ENCODE measurements around the gene ZNF860. TPM values are rescaled to one million over a fixed set of nuclear protein-coding genes. Genes with fewer than 3 reads are reported as not detected.
"Not testable (repeated sequence)": the region's sequence is repeated elsewhere in the genome, so short reads cannot be mapped to it uniquely, and the experiment has no call there.

The ZNF860 gene
- polyA plus RNA-seq, 4 donors: 0.27 to 0.62 (median 0.31) TPM; not detected in 1

DNA sequence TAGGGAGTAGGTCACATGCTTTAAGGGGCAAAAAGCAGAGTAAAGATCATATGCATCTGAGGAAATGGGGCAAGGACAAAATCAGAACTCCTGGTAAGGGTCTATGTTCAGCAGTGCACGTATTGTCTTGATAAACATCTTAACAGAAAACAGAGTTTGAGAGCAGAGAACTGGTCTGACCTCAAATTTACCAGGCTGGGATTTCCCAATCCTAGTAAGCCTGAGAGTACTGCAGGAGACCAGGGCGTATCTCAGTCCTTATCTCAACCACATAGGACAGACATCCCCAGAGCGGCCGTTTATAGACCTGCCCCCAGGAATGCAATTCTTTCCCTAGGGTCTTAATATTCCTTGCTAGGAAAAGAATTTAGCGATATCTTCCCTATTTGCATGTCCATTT lies 13.5 kb downstream of the ZNF860 start:
- H3K4me3 ChIP-seq (ENCODE audit: low read depth in 1 of 3, low read length in 3 of 3); H3K27me3 ChIP-seq (ENCODE audit: control insufficient read depth in 3 of 3, insufficient read depth in 3 of 3, low read length in 3 of 3); H3K9me3 ChIP-seq (ENCODE audit: control insufficient read depth in 2 of 2, insufficient read depth in 1 of 2, low read depth in 1 of 2, low read length in 1 of 2); H3K27ac ChIP-seq (ENCODE audit: low read depth in 1 of 3, low read length in 2 of 3); H3K4me1 ChIP-seq (ENCODE audit: control insufficient read depth in 3 of 3, insufficient read depth in 2 of 3, low read depth in 1 of 3, low read length in 2 of 3); FAIRE-seq; H3K36me3 ChIP-seq (ENCODE audit: control insufficient read depth in 3 of 3, insufficient read depth in 2 of 3, low read depth in 1 of 3, low read length in 3 of 3); DNase-seq: not testable (repeated sequence)
- 81 to 82% (median 82%) methylated on average over 5 of the region's 5 CpGs for WGBS, 3 donors

DNA sequence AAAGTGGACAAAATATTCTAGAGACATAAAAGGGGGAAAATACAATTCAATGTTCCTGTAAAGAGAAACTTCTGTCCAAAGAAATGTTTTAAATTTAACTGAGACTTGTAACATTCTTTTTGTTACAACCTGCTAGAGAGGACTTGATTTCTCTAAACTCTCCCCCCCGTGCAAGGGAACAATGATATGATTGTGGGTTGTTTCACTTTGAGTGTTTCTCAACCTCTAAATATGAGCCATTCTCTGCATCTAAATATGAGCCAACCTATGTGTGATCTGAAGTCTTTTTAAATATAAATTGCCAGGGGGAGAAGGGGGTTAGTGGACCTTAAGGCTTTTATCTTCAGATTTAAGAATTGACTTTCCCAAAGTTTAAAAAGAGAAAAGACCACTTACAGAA lies 14.6 kb downstream of the ZNF860 start:
- no peak for DNase-seq
- Histone ChIP-seq H3K27ac (ENCODE audit: low read depth in 1 of 3, low read length in 2 of 3) (no peak overlapping the region), H3K36me3 (ENCODE audit: control insufficient read depth in 3 of 3, insufficient read depth in 2 of 3, low read depth in 1 of 3, low read length in 3 of 3) (no peaks in the 10 kb centered on the region), H3K4me1 (ENCODE audit: control insufficient read depth in 3 of 3, insufficient read depth in 2 of 3, low read depth in 1 of 3, low read length in 2 of 3) (no peaks in the 10 kb centered on the region), H3K9me3 (ENCODE audit: control insufficient read depth in 2 of 2, insufficient read depth in 1 of 2, low read depth in 1 of 2, low read length in 1 of 2) (peaks cover 0 to 2% of the 10 kb centered on the region in 2 donors), H3K4me3 (ENCODE audit: low read depth in 1 of 3, low read length in 3 of 3) (no peak overlapping the region), H3K27me3 (ENCODE audit: control insufficient read depth in 3 of 3, insufficient read depth in 3 of 3, low read length in 3 of 3) (no peaks in the 10 kb centered on the region)
- FAIRE-seq: no peak
- 67 to 78% (median 69%) methylated on average over 1 of the region's 1 CpG for WGBS, 3 donors

DNA sequence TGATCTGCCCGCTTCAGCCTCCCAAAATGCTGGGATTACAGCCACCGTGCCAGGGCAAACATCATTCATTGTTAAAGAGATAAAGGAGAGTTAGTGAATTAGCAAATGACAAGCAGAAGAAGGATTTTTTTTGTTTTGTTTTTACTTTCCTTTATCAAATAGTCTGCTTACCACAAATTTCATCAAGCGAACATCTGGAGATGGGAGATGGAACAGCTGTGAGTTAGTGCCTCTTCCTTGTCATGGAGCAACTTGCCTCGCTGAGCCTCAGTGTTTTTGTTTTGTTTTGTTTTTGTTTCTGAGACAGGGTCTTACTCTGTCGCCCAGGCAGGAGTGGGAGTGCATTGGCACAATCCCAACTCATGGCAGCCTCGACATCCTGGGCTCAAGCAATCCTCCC lies 15.9 kb downstream of the ZNF860 start:
- Histone ChIP-seq H3K27ac (ENCODE audit: low read depth in 1 of 3, low read length in 2 of 3) (no peak overlapping the region), H3K36me3 (ENCODE audit: control insufficient read depth in 3 of 3, insufficient read depth in 2 of 3, low read depth in 1 of 3, low read length in 3 of 3) (no peaks in the 10 kb centered on the region), H3K27me3 (ENCODE audit: control insufficient read depth in 3 of 3, insufficient read depth in 3 of 3, low read length in 3 of 3) (no peaks in the 10 kb centered on the region), H3K4me3 (ENCODE audit: low read depth in 1 of 3, low read length in 3 of 3) (no peak overlapping the region), H3K9me3 (ENCODE audit: control insufficient read depth in 2 of 2, insufficient read depth in 1 of 2, low read depth in 1 of 2, low read length in 1 of 2) (peaks cover 0 to 2% of the 10 kb centered on the region in 2 donors), H3K4me1 (ENCODE audit: control insufficient read depth in 3 of 3, insufficient read depth in 2 of 3, low read depth in 1 of 3, low read length in 2 of 3) (no peaks in the 10 kb centered on the region)
- DNase-seq: no peak
- FAIRE-seq: no peak
- 74 to 87% (median 83%) methylated on average over 6 of the region's 6 CpGs for WGBS, 3 donors

DNA sequence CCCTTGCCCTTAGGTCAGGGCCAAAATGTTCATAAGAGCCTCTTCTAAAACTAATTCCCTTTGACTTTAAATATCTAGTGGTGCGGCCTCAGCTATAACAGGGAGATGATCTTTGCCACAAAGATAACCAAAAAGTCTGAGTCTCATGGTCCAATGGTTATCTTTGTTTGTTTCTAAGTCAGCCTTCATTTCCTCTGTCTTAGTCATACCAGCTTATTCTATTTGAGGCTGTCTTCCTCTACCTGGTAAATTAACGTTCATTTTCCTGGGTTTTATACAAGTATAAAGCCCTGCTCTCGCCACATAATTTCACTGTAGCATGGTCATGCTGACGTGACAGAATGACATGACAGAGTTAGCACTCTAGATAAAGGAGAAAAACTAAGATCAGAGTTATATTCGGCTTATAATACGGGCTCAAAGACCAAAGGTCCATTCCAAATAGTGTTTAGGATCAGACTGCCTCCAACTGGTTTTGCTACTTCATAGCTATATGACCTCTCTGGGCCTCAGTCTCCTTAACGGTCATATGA lies 18.4 kb downstream of the ZNF860 start:
- FAIRE-seq: no peak
- Histone ChIP-seq H3K27ac (ENCODE audit: low read depth in 1 of 3, low read length in 2 of 3) (no peak overlapping the region), H3K4me3 (ENCODE audit: low read depth in 1 of 3, low read length in 3 of 3) (no peak overlapping the region), H3K4me1 (ENCODE audit: control insufficient read depth in 3 of 3, insufficient read depth in 2 of 3, low read depth in 1 of 3, low read length in 2 of 3) (no peaks in the 10 kb centered on the region), H3K9me3 (ENCODE audit: control insufficient read depth in 2 of 2, insufficient read depth in 1 of 2, low read depth in 1 of 2, low read length in 1 of 2) (no peaks in the 10 kb centered on the region), H3K27me3 (ENCODE audit: control insufficient read depth in 3 of 3, insufficient read depth in 3 of 3, low read length in 3 of 3) (no peaks in the 10 kb centered on the region), H3K36me3 (ENCODE audit: control insufficient read depth in 3 of 3, insufficient read depth in 2 of 3, low read depth in 1 of 3, low read length in 3 of 3) (no peaks in the 10 kb centered on the region)
- WGBS, 3 donors: 39 to 66% (median 41%) methylated on average over 7 of the region's 7 CpGs
- peak in 1 of 2 donors; percentile 20 for DNase-seq

DNA sequence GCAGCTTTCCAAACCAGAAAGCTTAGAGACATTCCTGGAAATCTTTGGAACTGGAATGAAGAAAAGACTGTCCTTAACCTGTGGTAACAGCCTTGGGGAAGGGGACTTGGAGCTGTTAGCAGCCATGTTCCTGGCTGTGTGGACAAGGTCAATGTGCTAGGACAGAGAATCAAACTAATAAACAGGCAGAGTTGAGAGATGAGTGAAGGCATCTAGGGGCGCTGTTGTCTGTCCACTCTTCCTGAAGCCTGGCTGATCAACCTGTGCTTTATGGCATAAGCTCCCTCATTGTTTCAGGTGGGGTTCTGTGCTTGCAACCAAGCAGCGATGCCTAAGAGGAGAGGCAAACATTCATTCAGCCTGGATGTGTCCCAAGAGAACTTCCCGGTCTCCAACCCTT lies 19.3 kb downstream of the ZNF860 start:
- 87 to 95% (median 88%) methylated on average over 3 of the region's 3 CpGs for WGBS, 3 donors
- FAIRE-seq (no peak), DNase-seq (no peak)
- Histone ChIP-seq H3K4me1 (ENCODE audit: control insufficient read depth in 3 of 3, insufficient read depth in 2 of 3, low read depth in 1 of 3, low read length in 2 of 3) (no peaks in the 10 kb centered on the region), H3K27ac (ENCODE audit: low read depth in 1 of 3, low read length in 2 of 3) (no peak overlapping the region), H3K4me3 (ENCODE audit: low read depth in 1 of 3, low read length in 3 of 3) (no peak overlapping the region), H3K36me3 (ENCODE audit: control insufficient read depth in 3 of 3, insufficient read depth in 2 of 3, low read depth in 1 of 3, low read length in 3 of 3) (no peaks in the 10 kb centered on the region), H3K27me3 (ENCODE audit: control insufficient read depth in 3 of 3, insufficient read depth in 3 of 3, low read length in 3 of 3) (no peaks in the 10 kb centered on the region), H3K9me3 (ENCODE audit: control insufficient read depth in 2 of 2, insufficient read depth in 1 of 2, low read depth in 1 of 2, low read length in 1 of 2) (no peaks in the 10 kb centered on the region)

DNA sequence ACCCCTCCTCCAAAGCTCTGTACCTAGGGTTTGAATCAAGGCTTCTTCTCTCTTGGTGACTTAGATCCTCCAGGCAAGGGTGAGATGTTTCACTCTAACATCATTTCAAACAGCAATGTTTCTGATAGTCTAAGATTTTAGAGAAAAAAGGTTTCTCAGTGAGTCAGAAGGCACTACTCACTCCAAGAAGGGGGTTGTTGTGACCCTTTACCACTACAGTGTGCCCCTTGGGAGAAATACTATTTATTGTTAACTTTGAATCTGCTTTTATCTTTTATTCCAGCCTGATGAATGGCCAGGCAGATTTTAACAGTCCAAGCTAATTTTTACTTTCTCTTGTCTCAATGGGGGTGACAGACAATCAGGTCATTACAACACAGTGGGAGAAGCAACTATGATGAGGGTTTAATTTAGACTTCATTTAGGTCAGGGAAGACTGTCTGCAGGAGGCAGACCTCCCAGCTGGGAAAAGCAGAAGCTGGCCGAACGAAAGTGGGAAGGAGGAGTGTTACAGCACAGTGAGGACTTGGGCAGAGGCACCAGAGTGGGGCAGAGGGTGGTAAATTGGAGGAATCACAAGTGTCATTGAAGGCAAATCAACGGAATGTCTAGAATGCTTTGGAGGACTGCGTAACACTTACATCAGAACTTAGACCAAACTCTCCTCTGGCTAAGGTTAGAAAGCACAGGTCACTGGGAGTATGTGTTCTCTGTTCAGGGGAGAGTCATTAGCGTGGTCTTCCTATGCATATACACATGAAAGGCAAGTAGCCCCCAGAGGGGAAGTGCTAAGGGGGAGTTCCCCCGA lies 21.2 kb downstream of the ZNF860 start:
- WGBS, 3 donors: 68 to 82% (median 79%) methylated on average over 6 of the region's 6 CpGs
- Histone ChIP-seq H3K4me1 (ENCODE audit: control insufficient read depth in 3 of 3, insufficient read depth in 2 of 3, low read depth in 1 of 3, low read length in 2 of 3) (no peaks in the 10 kb centered on the region), H3K9me3 (ENCODE audit: control insufficient read depth in 2 of 2, insufficient read depth in 1 of 2, low read depth in 1 of 2, low read length in 1 of 2) (no peaks in the 10 kb centered on the region), H3K4me3 (ENCODE audit: low read depth in 1 of 3, low read length in 3 of 3) (no peak overlapping the region), H3K27ac (ENCODE audit: low read depth in 1 of 3, low read length in 2 of 3) (no peak overlapping the region), H3K27me3 (ENCODE audit: control insufficient read depth in 3 of 3, insufficient read depth in 3 of 3, low read length in 3 of 3) (no peaks in the 10 kb centered on the region), H3K36me3 (ENCODE audit: control insufficient read depth in 3 of 3, insufficient read depth in 2 of 3, low read depth in 1 of 3, low read length in 3 of 3) (no peaks in the 10 kb centered on the region)
- FAIRE-seq (no peak), DNase-seq (no peak)

DNA sequence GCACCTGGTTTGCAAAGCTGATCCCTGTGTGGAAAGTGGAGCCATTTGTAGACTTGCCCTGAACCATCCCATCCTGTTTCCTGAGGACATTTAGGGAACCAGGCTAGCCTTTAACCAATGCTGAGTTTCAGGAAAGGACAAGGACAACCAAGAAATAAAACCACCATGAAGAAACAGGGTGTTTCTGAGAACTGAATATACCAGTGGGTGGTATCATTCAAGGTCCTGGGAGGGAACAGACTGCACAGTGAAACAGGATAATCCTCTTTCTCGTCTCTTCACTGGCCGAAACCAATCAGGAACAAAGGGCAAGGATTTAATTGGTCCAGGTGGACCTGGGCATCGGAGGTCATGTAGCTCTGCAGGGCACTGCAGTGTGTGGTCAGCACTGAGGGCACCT lies 21.8 kb downstream of the ZNF860 start:
- Histone ChIP-seq H3K27me3 (ENCODE audit: control insufficient read depth in 3 of 3, insufficient read depth in 3 of 3, low read length in 3 of 3) (no peaks in the 10 kb centered on the region), H3K4me1 (ENCODE audit: control insufficient read depth in 3 of 3, insufficient read depth in 2 of 3, low read depth in 1 of 3, low read length in 2 of 3) (no peaks in the 10 kb centered on the region), H3K27ac (ENCODE audit: low read depth in 1 of 3, low read length in 2 of 3) (no peak overlapping the region), H3K36me3 (ENCODE audit: control insufficient read depth in 3 of 3, insufficient read depth in 2 of 3, low read depth in 1 of 3, low read length in 3 of 3) (no peaks in the 10 kb centered on the region), H3K9me3 (ENCODE audit: control insufficient read depth in 2 of 2, insufficient read depth in 1 of 2, low read depth in 1 of 2, low read length in 1 of 2) (no peaks in the 10 kb centered on the region), H3K4me3 (ENCODE audit: low read depth in 1 of 3, low read length in 3 of 3) (no peak overlapping the region)
- FAIRE-seq (no peak), DNase-seq (no peak)
- WGBS, 3 donors: 89 to 91% (median 89%) methylated on average over 3 of the region's 3 CpGs

DNA sequence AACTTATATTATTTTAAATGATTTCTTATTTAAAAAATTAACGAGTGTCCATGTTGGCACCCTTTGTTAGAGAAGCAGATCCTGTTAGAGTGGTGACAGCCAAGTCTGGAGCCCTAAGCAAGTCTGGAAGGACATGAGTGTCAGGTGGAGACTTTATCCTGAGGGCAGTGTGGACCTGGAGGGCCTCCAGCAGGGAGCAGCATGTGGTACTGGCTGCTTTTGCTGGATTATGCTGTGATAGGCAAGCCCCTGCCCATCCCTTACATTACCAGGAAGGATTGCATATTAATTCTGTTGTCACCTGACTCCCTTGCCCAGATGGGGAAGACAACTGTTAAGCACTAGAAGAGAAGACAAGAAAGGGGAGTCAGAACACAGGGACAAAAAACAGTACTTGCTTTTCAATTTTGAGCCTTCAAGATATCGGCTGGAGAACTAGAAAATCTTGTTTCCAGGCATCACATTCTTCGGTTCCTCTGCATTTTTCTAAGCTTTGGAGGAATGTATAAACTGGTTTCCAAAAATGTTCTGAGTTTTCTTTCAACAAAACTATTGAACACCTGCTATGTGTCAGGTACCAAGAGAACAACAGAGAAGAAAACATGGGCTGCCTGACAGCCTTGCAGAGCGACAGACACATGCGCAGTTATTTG lies 22.7 kb downstream of the ZNF860 start:
- no peak for FAIRE-seq

More for the DNA sequence above, 22.7 kb downstream of the ZNF860 start:
- WGBS, 3 donors: 83 to 94% (median 85%) methylated on average over 5 of the region's 5 CpGs
- DNase-seq: peak; percentile 8 to 36
- Histone ChIP-seq H3K27me3 (ENCODE audit: control insufficient read depth in 3 of 3, insufficient read depth in 3 of 3, low read length in 3 of 3) (no peaks in the 10 kb centered on the region), H3K36me3 (ENCODE audit: control insufficient read depth in 3 of 3, insufficient read depth in 2 of 3, low read depth in 1 of 3, low read length in 3 of 3) (no peaks in the 10 kb centered on the region), H3K27ac (ENCODE audit: low read depth in 1 of 3, low read length in 2 of 3) (no peak overlapping the region), H3K4me3 (ENCODE audit: low read depth in 1 of 3, low read length in 3 of 3) (no peak overlapping the region), H3K4me1 (ENCODE audit: control insufficient read depth in 3 of 3, insufficient read depth in 2 of 3, low read depth in 1 of 3, low read length in 2 of 3) (no peaks in the 10 kb centered on the region), H3K9me3 (ENCODE audit: control insufficient read depth in 2 of 2, insufficient read depth in 1 of 2, low read depth in 1 of 2, low read length in 1 of 2) (no peaks in the 10 kb centered on the region)

Data from small intestine (tissue), 7 donors.